GM23248 (cell line): ENCODE measurements around the gene ATP5PO. TPM values are rescaled to one million over a fixed set of nuclear protein-coding genes. Genes with fewer than 3 reads are reported as not detected.

ENCODE experiments used
- DNase-seq: peaks from one replicate; pipeline ENCODE4 v3.0.0-alpha.2; 2015
- H2AFZ ChIP-seq: fragments of 200-600 bp; sonication (generic); 2 replicates; pipeline ENCODE4 v1.6.1; 2016; ENCODE audit warnings: antibody characterized with exemption
- H3F3A ChIP-seq: fragments of 200-600 bp; sonication (generic); 2 replicates; pipeline ENCODE4 v1.6.1; 2016; ENCODE audit warnings: mild to moderate bottlenecking, antibody characterized with exemption, mixed run types; ENCODE audit not compliant: insufficient read depth
- H3K27ac ChIP-seq: fragments of 200-600 bp; sonication (generic); 2 replicates; pipeline ENCODE4 v1.5.1; 2016; ENCODE audit warnings: mild to moderate bottlenecking
- H3K27me3 ChIP-seq: fragments of 200-600 bp; sonication (generic); replicated peaks from 2 replicates; pipeline ENCODE4 v1.6.1; 2016; ENCODE audit warnings: mild to moderate bottlenecking; ENCODE audit not compliant: insufficient read depth
- H3K36me3 ChIP-seq: fragments of 200-600 bp; sonication (generic); 2 replicates; pipeline ENCODE4 v1.6.1; 2016; ENCODE audit warnings: low read depth, mild to moderate bottlenecking
- H3K4me1 ChIP-seq: fragments of 200-600 bp; sonication (generic); 2 replicates; pipeline ENCODE4 v1.6.1; 2016; ENCODE audit warnings: mild to moderate bottlenecking; ENCODE audit not compliant: insufficient read depth
- H3K4me2 ChIP-seq: fragments of 200-600 bp; sonication (generic); one replicate; pipeline ENCODE4 v1.6.1; 2016; ENCODE audit warnings: mild to moderate bottlenecking; ENCODE audit not compliant: unreplicated experiment
- H3K4me3 ChIP-seq: fragments of 200-600 bp; sonication (generic); 2 replicates; pipeline ENCODE4 v1.5.1; 2016; ENCODE audit warnings: mild to moderate bottlenecking
- H3K79me2 ChIP-seq: fragments of 200-600 bp; sonication (generic); 2 replicates; pipeline ENCODE4 v1.6.1; 2016; ENCODE audit warnings: mild to moderate bottlenecking; ENCODE audit not compliant: insufficient read depth
- H3K9ac ChIP-seq: fragments of 200-600 bp; sonication (generic); 2 replicates; pipeline ENCODE4 v1.6.1; 2016; ENCODE audit warnings: mild to moderate bottlenecking
- H3K9me2 ChIP-seq: fragments of 200-600 bp; sonication (generic); 2 replicates; pipeline ENCODE4 v1.6.1; 2016; ENCODE audit warnings: mixed run types, mild to moderate bottlenecking, moderate library complexity; ENCODE audit not compliant: insufficient read depth
- H3K9me3 ChIP-seq: fragments of 200-600 bp; sonication (generic); one replicate; pipeline ENCODE4 v1.6.1; 2017; ENCODE audit warnings: low read depth
- H4K20me1 ChIP-seq: fragments of 200-600 bp; sonication (generic); 2 replicates; pipeline ENCODE4 v1.6.0; 2016; ENCODE audit not compliant: insufficient read depth
- EZH2 ChIP-seq: fragments of 200-600 bp; sonication (generic); IDR thresholded peaks from 2 replicates; pipeline ENCODE4 v1.6.1; 2018; ENCODE audit warnings: antibody characterized with exemption, mild to moderate bottlenecking; ENCODE audit not compliant: insufficient read depth, poor library complexity, severe bottlenecking
- EZH2phosphoT487 ChIP-seq: fragments of 200-600 bp; sonication (generic); IDR thresholded peaks from 2 replicates; pipeline ENCODE4 v1.6.1; 2018; ENCODE audit warnings: antibody characterized with exemption, moderate library complexity, mild to moderate bottlenecking, low read depth; ENCODE audit not compliant: insufficient read depth
- WGBS, 2 experiments: methylation state at CpG; one replicate each; pipeline ENCODE4 v1.1.6; 2015 to 2017; ENCODE audit warnings: low lambda C conversion rate in 2 of 2, low coverage in 1 of 2; ENCODE audit errors: missing lambda C conversion rate in 2 of 2; 5-methylcytosine and 5-hydroxymethylcytosine counted together
- in situ Hi-C: fragments of 300-500 bp; cut with MboI; formaldehyde crosslinking; loops from 2 replicates; pipeline ENCODE4 v1.15.0; 2020
- polyA plus RNA-seq: library from polyadenylated mRNA; unstranded; fragments of >200 nt; fragmentation: Nextera tagmentation; extraction: Ambion mirVana; gene quantifications from 2 replicates; pipeline ENCODE4 v1.2.1, GENCODE V29; 2016
- total RNA-seq: library from RNA; depleted of rRNA; stranded (reverse); fragments of >200 nt; shearing (Covaris generic); gene quantifications from 2 replicates; pipeline ENCODE4 v1.2.3, GENCODE V29; 2014

ATP5PO gene
- total and polyA plus RNA-seq, 2 experiments from 2014 or later, result 122 to 237 TPM

DNA sequence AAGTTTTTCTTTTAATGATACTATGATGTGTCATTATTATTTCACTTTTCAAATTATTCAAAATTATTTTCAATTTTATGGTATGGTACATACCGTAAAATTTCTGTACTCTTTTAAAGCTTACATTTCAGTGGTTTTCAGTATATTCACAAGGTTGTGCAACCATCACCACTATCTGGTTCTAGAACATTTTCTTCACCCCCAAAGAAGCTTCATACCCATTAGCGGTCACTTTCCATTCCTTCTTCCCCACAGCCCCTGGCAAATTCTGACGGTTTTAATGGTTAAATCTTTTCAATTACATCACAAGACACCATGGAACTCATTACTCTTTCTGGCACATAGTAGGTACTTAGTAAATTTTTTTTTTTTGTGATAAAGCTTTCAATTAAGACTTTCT lies 22.8 kb upstream of the ATP5PO start:
- H3K27ac ChIP-seq, result no peak overlapping the region
- H3K9me3 ChIP-seq, result no peaks in the 10 kb centered on the region
- TF ChIP-seq EZH2phosphoT487, result no peak
- no peak for TF ChIP-seq EZH2
- no peaks in the 10 kb centered on the region for H3F3A ChIP-seq
- no peak for DNase-seq
- WGBS, 2 experiments, result 72 to 75% methylated on average over 3 of the region's 3 CpGs
- no peak overlapping the region for H3K4me3 ChIP-seq
- H3K36me3 ChIP-seq, result no peaks in the 10 kb centered on the region
- H3K27me3 ChIP-seq, result no peaks in the 10 kb centered on the region
- no peak overlapping the region for H2AFZ ChIP-seq
- no peaks in the 10 kb centered on the region for H3K9me2 ChIP-seq
- H4K20me1 ChIP-seq, result no peaks in the 10 kb centered on the region
- no peaks in the 10 kb centered on the region for H3K4me1 ChIP-seq
- no peak overlapping the region for H3K9ac ChIP-seq
- no peaks in the 10 kb centered on the region for H3K79me2 ChIP-seq
- no peak overlapping the region for H3K4me2 ChIP-seq
- in situ Hi-C loops, result no loop called here

DNA sequence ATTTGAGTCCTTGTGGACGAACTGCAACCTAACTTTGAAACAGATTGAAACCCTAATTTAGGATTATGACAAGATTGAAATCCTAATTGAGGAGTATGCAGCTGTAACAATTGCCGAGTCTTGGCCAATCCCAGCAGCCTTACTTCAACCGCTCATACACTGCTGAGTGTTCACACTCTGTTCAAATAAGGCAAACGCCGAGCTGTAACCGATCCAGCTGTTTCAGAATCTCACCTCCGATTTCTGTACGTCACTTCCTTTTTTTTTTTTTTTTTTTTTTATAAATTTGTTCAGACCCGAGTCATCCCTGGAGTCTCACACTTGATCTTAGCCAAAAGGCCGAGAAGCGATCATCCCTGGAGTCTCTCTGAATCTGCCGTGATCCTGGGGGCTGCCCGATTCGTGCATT lies 22.3 kb upstream of the ATP5PO start:
- Histone ChIP-seq H2AFZ (no peak overlapping the region), H3K9me2 (no peaks in the 10 kb centered on the region), H4K20me1 (no peaks in the 10 kb centered on the region), H3K9me3 (no peaks in the 10 kb centered on the region), H3K4me3 (no peak overlapping the region), H3F3A (no peaks in the 10 kb centered on the region), H3K27me3 (no peaks in the 10 kb centered on the region), H3K9ac (no peak overlapping the region), H3K79me2 (no peaks in the 10 kb centered on the region), H3K36me3 (no peaks in the 10 kb centered on the region), H3K4me2 (no peak overlapping the region), H3K27ac (no peak overlapping the region), H3K4me1 (no peaks in the 10 kb centered on the region)
- TF ChIP-seq EZH2phosphoT487 (no peak), EZH2 (no peak)
- DNase-seq, result no peak
- in situ Hi-C loops, result no loop called here
- 89% methylated on average over 14 of the region's 14 CpGs for WGBS, 2 experiments

DNA sequence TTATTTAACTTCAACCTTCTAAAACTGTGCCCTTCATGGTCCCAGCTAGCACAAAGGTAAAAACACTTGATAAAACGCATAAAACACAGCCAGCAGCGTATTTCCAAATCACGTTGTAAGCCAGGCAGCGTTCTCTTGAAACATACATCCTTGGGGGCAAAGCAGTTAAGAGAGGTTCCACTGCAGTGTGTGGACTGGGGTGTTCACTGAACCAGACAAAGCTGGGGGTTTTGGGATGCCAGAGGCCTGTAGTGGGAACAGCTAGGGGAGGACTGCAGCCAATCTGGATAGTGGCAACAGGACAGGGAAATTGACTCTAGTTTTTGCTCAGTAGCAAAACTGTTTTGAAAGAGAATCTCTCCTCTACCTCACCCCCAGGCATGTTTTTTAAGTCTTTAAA lies 21.5 kb upstream of the ATP5PO start:
- Histone ChIP-seq H3F3A (no peaks in the 10 kb centered on the region), H3K27ac (no peak overlapping the region), H3K27me3 (no peaks in the 10 kb centered on the region), H3K36me3 (no peaks in the 10 kb centered on the region), H3K9me2 (no peaks in the 10 kb centered on the region), H3K79me2 (no peaks in the 10 kb centered on the region), H3K4me2 (no peak overlapping the region), H3K9ac (no peak overlapping the region), H4K20me1 (no peaks in the 10 kb centered on the region), H2AFZ (no peak overlapping the region), H3K9me3 (no peaks in the 10 kb centered on the region), H3K4me1 (no peaks in the 10 kb centered on the region), H3K4me3 (no peak overlapping the region)
- in situ Hi-C loops, result no loop called here
- no peak for TF ChIP-seq EZH2phosphoT487
- TF ChIP-seq EZH2, result no peak
- 97% methylated on average over 4 of the region's 4 CpGs for WGBS, 2 experiments
- DNase-seq, result no peak

DNA sequence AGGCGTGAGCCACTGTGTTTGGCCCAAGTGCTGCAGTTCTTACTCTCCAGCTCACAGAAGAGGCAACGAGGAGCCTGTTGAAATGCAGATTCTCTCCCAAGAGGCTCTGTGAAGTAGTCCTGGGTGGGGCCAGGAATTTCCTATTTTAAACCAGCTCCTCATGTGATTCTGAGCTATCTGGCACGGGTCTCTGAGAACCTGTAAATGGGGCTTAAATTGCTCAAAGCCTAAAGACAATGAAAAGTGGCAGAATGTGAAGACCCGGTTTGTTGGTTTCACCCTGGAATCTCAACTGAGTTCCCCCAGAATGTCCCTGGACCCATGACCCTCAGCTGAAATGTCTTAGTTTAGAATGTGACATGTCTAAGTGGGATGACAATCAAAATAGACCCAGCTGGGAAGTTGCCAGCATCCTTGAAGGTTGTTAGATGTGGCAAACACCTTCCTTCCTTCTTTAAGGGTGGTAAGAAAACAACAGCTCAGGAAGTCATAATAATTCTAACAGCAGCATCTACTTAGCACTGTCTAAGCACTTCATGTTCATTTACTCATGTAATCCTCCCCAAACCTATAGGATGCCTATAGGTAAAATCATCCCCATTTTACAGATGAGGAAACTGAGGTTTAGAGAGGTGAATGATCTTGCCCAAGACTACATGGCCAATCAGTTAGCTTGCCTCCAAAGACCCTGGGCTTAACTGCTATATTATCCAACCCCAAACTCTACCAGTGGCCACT lies 20.9 kb upstream of the ATP5PO start:
- Histone ChIP-seq H3K4me1 (no peaks in the 10 kb centered on the region), H3K9me3 (no peaks in the 10 kb centered on the region), H4K20me1 (no peaks in the 10 kb centered on the region), H2AFZ (no peak overlapping the region), H3K79me2 (no peaks in the 10 kb centered on the region), H3K4me2 (no peak overlapping the region), H3K27me3 (no peaks in the 10 kb centered on the region), H3K9ac (no peak overlapping the region), H3K36me3 (no peaks in the 10 kb centered on the region), H3F3A (no peaks in the 10 kb centered on the region), H3K4me3 (no peak overlapping the region), H3K9me2 (no peaks in the 10 kb centered on the region), H3K27ac (no peak overlapping the region)
- 46 to 48% methylated on average over 4 of the region's 4 CpGs for WGBS, 2 experiments
- DNase-seq, result peak; percentile 23
- in situ Hi-C loops, result no loop called here
- no peak for TF ChIP-seq EZH2phosphoT487
- no peak for TF ChIP-seq EZH2
